Measurements from ENCODE around the gene AKR7A2. TPM values are rescaled to one million over a fixed set of nuclear protein-coding genes. Genes with fewer than 3 reads are reported as not detected.

AKR7A2 gene
- total RNA-seq, 1 donor from 2014 or later, result 37.4 TPM

GRCh38 chr1:19321071-19321470, 9.1 kb upstream of the AKR7A2 start:
- DNase-seq (peak; percentile 1), ATAC-seq (no peak)
- Histone ChIP-seq H3K9me3 (no peaks in the 10 kb centered on the region), H3K36me3 (peaks cover 64% of the 10 kb centered on the region), H3K4me3 (no peak overlapping the region), H3K27ac (no peak overlapping the region), H3K4me1 (peaks cover 7% of the 10 kb centered on the region), H3K27me3 (ENCODE audit: low read depth) (no peaks in the 10 kb centered on the region)
- no peak for TF ChIP-seq CTCF (IDR thresholded peaks at IDR 0.05)
- intact Hi-C loops (cut with DNase I), result no loop called here

DNA sequence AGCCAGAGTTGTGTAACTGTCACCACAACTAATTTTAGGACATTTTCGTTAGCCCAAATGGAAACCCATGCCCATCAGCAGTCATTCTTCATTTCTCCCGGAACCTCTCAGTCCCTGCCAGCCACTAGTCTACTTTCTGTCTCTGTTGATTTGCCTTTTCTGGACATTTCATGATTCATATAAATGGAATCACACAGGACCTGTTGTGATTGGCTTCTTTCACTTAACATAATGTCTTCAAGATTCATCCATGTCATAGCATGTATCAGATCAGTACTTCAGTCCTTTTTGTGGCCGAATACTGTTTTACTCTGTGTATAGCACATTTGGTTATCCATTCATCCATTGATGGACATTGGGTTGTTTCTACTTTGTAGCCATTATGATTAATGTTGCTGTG, 7.3 kb upstream of the AKR7A2 start:
- no peak overlapping the region for H3K27ac ChIP-seq
- no peak for DNase-seq
- H3K36me3 ChIP-seq, result peaks cover 45% of the 10 kb centered on the region
- no peak overlapping the region for H3K4me3 ChIP-seq
- H3K9me3 ChIP-seq, result no peaks in the 10 kb centered on the region
- TF ChIP-seq CTCF (IDR thresholded peaks at IDR 0.05), result no peak
- intact Hi-C loops (cut with DNase I), result no loop called here
- H3K27me3 ChIP-seq (ENCODE audit: low read depth), result no peaks in the 10 kb centered on the region
- H3K4me1 ChIP-seq, result peaks cover 18% of the 10 kb centered on the region
- ATAC-seq, result no peak

DNA sequence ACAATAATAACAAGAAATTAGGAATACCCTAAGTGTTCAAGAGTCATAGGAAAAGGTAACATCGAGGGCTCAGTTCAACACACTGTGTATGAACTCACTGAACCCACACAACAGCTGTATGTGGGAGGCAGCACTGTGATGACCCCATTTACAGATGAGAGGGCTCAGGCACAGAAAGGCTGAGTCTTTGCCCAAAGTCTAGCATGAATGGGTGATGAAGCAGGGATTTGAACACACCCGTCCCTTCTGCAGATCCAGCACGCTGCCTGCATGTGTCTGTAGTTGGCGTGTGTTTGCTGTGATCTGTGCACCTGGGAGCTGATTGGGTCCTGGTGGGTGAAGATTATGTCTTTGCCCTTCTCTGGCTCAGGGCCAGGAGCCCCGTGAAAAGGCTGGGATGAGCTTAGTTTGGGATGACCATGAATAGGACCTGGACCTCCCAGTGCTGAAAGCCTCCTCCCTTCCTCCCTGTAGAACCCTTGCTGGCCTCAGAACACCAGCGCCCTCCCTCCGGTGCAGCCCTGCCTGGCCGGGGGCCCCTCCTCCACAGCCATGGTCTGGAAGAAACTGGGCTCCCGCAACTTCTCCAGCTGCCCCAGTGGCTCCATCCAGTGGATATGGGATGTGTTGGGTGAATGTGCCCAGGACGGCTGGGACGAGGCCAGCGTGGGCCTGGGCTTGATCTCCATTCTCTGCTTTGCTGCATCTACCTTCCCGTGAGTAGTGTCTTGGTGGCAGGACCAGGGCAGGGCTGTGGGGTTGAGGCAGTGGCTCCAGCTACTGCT, 5.4 kb upstream of the AKR7A2 start:
- TF ChIP-seq CTCF (IDR thresholded peaks at IDR 0.05), result no peak
- ATAC-seq (no peak), DNase-seq (no peak)
- Histone ChIP-seq H3K9me3 (no peaks in the 10 kb centered on the region), H3K4me1 (peaks cover 34% of the 10 kb centered on the region), H3K4me3 (no peak overlapping the region), H3K27ac (no peak overlapping the region), H3K27me3 (ENCODE audit: low read depth) (no peaks in the 10 kb centered on the region), H3K36me3 (peaks cover 26% of the 10 kb centered on the region)
- intact Hi-C loops (cut with DNase I), result no loop called here

GRCh38 chr1:19315378-19316198, 3.6 kb upstream of the AKR7A2 start:
- Histone ChIP-seq H3K27me3 (ENCODE audit: low read depth) (no peaks in the 10 kb centered on the region), H3K4me3 (no peak overlapping the region), H3K36me3 (peaks cover 20% of the 10 kb centered on the region), H3K9me3 (no peaks in the 10 kb centered on the region), H3K4me1 (peaks cover 42% of the 10 kb centered on the region), H3K27ac (no peak overlapping the region)
- ATAC-seq, result no peak
- intact Hi-C loops (cut with DNase I), result no loop called here
- TF ChIP-seq CTCF (IDR thresholded peaks at IDR 0.05), result no peak
- DNase-seq, result no peak

GRCh38 chr1:19313961-19314882, 2.3 kb upstream of the AKR7A2 start:
- no peak for ATAC-seq
- intact Hi-C loops (cut with DNase I), result no loop called here
- Histone ChIP-seq H3K4me3 (no peak overlapping the region), H3K27me3 (ENCODE audit: low read depth) (no peaks in the 10 kb centered on the region), H3K9me3 (no peaks in the 10 kb centered on the region), H3K36me3 (peaks cover 12% of the 10 kb centered on the region), H3K27ac (no peak overlapping the region), H3K4me1 (peaks cover 46% of the 10 kb centered on the region)
- no peak for DNase-seq
- no peak for TF ChIP-seq CTCF (IDR thresholded peaks at IDR 0.05)
